GM19467 (cell line): ENCODE results near the gene L3MBTL2.
"Not testable (repeated sequence)": the region's sequence is repeated elsewhere in the genome, so short reads cannot be mapped to it uniquely, and the experiment has no call there.

Source experiments
- ATAC-seq: cut with Tn5 transposase; IDR thresholded peaks from one replicate; pipeline ENCODE4 v1.9.1; 2021; ENCODE audit warnings: mild to moderate bottlenecking, moderate library complexity; ENCODE audit not compliant: unreplicated experiment

L3MBTL2 gene

DNA sequence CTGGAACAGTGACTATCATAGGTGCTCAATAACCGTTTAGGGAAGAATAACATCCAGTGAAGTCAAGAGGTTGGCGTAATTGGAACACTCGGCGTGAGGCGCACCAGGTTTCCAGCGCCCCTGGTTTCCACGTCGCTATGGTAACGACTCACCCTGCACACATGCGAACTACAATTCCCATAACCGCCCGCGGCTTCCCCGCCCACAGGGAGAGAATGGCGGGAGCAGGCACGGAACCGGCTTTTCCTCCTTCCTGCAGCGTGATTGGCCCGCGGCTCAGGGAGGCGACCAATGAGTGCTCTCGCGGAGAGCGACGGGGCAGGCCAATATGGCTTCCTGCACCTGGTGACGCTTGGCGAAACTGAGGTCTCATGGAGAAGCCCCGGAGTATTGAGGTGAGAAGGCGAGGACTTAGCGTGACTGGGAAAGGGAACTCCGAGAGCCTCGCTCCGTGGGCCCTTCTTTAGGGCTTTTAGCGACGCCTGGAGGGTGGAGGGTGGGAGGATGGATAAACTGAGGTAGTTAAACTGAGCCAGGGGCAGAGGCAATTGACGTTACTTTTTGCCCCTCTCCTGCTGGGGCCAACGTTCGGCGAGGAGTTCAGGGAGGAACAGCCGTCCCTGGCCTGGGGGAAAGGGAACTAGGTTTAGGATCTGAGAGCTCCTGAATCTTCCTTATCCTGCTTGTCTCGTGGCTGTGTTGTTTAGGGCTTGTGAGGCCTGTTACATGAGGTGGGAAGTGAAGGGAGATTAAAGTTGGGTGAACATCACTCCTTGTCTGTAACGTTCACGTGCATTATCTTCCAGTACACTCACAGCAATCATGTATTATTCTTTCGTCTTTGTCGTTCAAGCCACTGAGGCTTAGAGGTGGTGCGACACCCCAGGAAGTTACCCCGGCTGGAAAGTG, at the start of gene L3MBTL2:
Gene L3MBTL2 (plus strand): TSS at position 321 of the 909 bp plus-strand sequence. CDS start 51 bp downstream, at position 372.
- peak; percentile 95 for ATAC-seq

DNA sequence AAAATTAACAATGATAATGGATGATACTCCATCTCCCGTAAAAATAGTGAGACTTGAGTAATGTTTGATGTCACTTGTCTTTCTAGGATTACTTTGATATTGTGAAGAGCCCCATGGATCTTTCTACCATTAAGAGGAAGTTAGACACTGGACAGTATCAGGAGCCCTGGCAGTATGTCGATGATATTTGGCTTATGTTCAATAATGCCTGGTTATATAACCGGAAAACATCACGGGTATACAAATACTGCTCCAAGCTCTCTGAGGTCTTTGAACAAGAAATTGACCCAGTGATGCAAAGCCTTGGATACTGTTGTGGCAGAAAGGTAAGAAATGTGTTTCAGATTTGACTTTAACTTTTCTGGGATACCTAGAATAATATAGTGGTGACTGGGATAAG, 48.0 kb upstream of the L3MBTL2 start:
- ATAC-seq = no peak

DNA sequence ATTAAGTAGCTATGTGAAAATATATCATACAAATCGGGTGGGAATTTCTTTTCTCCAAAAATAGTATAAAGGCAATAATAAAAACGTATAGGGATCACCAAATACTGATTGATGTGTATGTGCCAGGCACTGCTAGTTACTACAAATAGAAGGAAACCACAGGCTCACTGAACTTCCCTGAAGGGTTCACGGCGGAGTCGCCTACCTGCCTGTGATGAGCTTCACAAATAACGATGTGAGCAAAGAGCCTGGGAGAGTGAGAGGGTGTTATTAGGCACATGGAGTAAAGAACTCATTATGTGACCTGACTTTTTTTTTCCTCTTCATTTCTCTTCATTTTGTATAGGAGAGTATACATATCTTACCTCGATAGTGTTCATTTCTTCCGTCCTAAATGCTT, 36.0 kb upstream of the L3MBTL2 start:
- no peak for ATAC-seq

DNA sequence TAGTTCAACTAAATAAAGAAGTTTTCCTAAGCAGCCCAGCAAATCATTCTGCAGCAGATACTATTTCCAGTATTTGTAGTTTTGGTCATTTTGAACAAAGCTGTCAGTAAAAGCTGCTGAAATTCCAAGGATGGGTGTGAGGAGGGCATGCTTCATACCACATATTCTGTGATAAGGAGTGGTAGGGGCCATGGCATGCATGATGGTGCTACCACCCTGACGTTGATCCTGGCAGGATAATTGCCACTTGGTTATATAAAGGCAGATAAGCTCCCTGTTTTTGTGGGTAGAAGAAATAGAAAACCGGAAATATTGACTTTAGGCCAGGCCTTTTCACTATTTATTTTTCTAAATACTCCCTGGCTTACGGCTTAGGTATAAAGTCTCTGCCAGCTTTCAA, 33.1 kb upstream of the L3MBTL2 start:
- ATAC-seq = no peak

DNA sequence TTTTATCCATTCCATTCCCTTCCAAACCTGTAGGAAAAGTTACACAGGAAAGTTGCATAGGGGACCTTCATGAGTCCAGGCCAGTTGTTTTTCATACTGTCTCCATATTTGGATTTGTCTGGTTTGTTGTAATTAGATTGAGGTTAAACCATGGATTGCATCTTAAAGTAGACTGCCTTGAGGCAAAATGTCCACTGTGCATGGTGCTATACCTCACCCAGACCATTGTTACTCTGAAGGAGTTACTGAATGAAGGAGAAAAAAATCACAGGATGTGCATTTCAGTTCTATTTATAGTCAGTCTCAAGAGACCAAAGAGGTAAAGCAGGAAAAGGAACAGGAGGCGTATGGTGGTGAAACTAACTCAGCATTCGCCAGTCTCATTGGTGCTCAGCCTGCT, 29.6 kb upstream of the L3MBTL2 start:
- ATAC-seq = no peak

DNA sequence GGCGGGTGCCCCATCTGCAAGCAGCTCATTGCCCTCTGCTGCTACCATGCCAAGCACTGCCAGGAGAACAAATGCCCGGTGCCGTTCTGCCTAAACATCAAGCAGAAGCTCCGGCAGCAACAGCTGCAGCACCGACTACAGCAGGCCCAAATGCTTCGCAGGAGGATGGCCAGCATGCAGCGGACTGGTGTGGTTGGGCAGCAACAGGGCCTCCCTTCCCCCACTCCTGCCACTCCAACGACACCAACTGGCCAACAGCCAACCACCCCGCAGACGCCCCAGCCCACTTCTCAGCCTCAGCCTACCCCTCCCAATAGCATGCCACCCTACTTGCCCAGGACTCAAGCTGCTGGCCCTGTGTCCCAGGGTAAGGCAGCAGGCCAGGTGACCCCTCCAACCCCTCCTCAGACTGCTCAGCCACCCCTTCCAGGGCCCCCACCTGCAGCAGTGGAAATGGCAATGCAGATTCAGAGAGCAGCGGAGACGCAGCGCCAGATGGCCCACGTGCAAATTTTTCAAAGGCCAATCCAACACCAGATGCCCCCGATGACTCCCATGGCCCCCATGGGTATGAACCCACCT, 28.0 kb upstream of the L3MBTL2 start:
- ATAC-seq = no peak

DNA sequence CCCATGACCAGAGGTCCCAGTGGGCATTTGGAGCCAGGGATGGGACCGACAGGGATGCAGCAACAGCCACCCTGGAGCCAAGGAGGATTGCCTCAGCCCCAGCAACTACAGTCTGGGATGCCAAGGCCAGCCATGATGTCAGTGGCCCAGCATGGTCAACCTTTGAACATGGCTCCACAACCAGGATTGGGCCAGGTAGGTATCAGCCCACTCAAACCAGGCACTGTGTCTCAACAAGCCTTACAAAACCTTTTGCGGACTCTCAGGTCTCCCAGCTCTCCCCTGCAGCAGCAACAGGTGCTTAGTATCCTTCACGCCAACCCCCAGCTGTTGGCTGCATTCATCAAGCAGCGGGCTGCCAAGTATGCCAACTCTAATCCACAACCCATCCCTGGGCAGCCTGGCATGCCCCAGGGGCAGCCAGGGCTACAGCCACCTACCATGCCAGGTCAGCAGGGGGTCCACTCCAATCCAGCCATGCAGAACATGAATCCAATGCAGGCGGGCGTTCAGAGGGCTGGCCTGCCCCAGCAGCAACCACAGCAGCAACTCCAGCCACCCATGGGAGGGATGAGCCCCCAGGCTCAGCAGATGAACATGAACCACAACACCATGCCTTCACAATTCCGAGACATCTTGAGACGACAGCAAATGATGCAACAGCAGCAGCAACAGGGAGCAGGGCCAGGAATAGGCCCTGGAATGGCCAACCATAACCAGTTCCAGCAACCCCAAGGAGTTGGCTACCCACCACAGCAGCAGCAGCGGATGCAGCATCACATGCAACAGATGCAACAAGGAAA, 27.3 kb upstream of the L3MBTL2 start:
- no peak for ATAC-seq

DNA sequence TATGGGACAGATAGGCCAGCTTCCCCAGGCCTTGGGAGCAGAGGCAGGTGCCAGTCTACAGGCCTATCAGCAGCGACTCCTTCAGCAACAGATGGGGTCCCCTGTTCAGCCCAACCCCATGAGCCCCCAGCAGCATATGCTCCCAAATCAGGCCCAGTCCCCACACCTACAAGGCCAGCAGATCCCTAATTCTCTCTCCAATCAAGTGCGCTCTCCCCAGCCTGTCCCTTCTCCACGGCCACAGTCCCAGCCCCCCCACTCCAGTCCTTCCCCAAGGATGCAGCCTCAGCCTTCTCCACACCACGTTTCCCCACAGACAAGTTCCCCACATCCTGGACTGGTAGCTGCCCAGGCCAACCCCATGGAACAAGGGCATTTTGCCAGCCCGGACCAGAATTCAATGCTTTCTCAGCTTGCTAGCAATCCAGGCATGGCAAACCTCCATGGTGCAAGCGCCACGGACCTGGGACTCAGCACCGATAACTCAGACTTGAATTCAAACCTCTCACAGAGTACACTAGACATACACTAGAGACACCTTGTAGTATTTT, 26.6 kb upstream of the L3MBTL2 start:
- ATAC-seq = no peak

DNA sequence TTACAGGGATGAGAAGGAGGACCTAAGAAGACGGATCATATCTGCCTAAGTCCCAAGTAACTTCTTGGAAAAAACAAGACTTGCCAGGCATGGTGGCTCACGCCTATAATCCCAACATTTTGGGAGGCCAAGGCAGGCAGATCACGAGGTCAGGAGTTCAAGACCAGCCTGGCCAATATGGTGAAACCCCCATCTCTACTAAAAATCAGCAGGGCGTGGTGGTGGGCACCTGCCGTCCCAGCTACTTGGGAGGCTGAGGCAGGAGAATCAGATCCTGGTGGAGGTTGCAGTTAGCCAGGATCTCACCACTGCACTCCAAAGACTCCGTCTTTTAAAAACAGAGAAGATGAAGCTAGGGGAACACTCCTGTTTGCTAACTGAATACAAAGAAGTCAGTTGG, 24.8 kb upstream of the L3MBTL2 start:
- ATAC-seq = not testable (repeated sequence)

DNA sequence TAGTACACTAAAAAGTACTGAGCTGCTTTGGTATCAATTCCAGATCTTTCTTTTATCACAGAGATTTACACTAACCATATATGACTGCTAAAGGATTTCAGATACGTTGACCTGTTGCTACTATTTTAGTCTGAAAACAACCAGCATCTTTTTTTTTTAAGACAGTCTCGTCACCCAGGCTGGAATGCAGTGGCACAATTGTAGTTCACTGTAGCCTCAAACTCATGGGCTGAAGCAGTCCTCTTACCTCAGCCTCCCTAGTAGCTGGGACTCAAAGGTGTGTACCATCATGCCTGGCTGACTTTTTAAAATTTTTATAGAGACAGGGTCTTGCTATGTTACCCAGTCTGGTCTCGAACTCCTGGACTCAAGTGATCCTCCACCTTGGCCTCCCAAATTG, 24.2 kb upstream of the L3MBTL2 start:
- no peak for ATAC-seq

DNA sequence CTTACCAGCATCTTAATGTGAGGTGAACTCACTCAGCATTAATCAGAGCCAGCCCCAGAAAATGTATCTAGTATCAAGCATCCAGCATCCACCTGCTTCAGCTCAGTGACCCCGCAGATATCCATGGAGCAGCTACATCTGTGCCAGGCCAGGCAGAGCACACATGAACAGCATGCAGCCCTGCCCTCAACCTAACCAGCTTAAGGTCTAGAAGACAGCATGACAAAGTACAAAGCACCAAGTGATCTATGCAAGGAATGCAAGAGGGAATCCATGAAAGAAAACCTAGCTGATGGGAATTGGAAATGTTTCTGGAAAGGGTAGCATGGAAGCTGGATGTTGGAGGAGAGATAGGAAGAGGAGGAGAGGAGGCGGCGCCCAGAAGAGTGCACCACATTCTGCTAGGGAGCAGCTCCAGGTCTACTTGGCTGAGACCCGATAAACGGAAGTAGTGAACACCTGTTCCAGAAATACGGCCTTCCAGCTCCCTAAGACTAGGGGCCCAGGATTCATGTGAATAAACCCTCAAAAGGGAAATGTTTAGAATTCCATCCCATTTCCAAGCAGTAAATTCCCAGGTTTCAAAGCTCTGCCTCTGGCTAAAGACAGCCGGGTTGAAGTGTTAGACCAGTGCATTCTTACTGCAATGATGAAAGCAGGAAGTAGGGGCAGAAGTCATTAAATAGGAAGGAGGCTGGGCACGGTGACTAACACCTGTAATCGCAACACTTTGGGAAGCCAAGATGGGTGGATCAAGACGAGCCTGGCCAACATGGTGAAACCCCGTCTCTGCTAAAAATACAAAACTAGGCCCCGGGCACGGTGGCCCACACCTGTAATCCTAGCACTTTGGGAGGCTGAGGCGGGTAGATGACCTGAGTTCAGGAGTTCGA, 23.5 kb upstream of the L3MBTL2 start:
- ATAC-seq = no peak

DNA sequence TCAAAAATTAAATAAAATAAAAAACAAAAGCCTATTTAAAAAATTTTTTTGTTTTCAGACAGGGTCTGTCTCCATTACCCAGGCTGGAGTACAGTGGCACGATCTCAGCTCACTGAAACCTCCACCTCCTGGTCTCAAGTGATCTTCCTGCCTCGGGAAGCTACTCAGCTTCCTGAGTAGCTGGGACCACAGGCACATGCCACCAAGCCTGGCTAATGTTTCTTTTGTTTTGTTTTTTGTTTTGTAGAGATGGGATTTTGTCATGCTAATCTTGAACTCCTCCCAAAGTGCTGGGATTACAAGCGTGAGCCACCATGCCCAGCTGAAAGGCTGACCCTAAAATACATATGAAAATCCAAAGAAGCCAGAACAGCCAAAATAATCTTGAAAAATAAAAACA, 20.4 kb upstream of the L3MBTL2 start:
- no peak for ATAC-seq

DNA sequence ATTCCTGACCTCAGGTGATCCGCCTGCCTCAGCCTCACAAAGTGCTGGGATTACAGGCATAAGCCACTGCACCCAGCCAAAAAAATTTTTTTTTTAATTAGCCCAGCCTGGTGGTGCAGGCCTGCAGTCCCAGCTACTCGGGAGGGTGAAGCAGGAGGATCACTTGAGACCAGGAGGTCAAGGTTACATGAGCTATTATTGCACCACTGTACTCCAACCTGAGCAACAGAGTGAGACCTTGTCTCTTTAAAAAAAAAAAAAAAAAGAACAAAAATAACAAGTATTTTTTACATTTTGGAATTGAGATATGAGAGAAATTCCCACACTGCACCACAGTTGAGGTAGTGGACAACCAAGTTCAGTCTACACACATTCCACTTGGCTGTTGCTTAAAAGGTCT, 13.6 kb upstream of the L3MBTL2 start:
- no peak for ATAC-seq

DNA sequence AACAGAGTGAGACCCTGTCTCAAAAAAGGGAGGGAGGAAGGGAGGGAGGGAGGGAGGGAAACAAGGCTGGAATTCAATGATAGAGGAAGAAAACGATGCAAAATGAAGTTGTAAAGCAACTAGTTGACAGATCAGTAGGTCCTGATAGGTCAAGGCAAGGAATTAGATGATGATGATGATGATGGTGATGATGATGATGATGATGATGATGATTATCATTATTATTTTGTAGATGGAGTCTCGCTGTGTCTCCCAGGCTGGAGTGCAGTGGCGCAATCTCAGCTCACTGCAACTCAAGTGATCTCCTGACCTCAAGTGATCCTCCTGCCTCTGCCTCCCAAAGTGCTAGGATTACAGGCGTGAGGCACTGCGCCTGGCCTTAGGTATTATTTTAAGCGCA, 11.3 kb upstream of the L3MBTL2 start:
- no peak for ATAC-seq

DNA sequence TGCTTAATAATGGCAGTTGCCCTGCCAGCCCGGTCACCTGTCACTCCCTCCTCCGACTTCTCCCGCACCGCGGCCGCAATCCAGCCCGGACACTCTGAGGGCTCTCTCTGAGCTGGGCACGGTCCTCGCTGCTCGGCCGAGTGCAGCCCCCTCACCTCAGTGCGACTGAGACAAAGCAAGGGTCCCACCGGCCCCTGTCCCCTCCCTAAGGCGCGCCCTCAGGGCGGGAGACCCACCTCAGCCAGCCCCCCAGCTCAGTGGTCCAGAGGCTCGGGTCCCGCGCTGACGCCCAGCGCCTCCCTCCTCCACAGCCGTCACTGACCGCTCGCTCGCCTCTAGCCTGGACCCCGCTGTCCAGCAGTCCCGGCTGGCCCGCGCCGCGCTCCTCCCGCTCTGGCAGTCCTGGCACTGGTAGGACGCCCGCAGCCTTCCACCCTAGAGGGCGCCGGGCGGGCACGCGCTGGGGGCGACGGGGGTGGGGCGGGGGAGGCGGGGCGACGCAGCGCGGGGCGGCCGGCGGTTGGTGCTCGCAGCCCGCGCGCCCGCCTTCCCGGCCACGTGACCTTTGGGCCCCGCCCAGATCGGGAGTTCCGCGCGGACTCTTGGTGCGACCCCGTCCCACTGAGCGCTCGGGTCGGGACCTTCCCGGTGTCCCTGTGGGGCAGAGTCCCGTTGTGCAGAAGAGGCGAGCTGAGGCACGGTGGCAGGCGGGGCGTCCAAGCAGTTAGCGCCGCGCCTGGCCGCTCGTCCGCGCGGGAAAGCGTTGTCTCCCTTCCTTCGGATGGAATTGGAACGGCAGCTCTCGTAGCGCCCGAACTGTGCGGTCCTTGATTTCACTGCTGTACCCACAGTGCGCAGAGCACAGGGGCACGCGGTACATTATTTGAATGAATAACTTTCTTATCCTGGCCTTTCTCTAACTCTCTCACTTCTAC, 7.8 kb upstream of the L3MBTL2 start:
- peak; percentile 68 for ATAC-seq

DNA sequence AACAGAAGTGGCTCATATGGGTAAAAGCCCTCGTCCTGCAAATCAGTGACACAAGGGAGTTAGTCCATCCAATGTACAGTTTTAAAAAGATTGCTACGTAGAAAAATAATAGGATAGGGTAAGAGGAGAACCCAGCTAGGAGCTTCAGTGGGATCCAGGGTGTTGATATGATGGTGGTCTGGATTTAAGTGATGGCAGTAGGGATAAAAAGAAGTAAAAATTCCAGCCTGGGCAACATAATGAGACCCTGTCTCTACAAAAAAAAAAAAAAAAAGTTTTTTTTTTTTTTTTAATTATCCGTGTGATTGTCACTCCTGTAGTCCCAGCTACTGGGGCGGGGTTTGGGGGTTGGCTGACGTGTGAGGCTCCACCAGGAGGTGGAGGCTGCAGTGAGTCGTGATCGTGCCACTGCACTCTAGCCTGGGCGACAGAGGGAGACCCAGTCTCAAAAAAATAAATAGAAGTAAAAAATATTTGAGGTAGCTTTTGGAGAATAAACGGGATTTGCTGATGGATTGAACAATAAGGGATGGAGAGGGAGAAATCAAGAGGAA, 7.0 kb upstream of the L3MBTL2 start:
- no peak for ATAC-seq

DNA sequence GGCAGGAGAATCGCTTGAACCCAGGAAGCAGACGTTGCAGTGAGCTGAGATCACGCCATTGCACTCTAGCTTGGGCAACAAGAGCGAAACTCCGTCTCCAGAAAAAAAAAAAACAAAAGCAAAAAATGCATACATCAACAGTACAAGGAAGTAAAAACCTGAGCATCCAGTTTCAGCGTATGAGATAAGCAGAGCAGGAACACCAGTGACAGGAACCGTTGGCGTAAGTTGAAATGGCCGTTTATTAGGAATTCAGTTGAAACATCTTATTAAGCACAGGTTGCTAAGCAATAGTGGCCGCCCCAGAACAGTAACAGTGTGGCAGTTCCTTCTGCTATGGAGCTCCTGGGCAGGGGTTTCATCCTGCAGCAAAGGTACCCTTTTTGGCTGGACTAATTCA, 4.0 kb upstream of the L3MBTL2 start:
- ATAC-seq = no peak

DNA sequence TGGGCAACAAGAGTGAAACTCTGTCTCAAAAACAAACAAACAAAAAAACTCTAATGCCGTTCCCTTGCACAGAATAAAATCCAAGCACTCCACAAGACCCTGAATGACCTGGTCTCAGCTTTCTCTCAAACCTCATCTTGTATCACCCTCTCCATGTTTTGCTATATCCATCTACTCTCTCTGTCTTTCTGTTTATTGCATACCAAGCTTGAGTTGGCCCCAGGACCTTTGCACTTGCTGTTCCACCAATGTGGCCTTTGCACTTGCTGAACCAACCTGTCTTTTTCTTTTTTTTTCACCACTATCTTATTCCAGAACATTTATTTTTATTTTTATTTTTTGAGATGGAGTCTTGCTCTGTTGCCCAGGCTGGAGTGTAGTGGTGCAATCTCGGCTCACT, 2.0 kb upstream of the L3MBTL2 start:
- no peak for ATAC-seq

DNA sequence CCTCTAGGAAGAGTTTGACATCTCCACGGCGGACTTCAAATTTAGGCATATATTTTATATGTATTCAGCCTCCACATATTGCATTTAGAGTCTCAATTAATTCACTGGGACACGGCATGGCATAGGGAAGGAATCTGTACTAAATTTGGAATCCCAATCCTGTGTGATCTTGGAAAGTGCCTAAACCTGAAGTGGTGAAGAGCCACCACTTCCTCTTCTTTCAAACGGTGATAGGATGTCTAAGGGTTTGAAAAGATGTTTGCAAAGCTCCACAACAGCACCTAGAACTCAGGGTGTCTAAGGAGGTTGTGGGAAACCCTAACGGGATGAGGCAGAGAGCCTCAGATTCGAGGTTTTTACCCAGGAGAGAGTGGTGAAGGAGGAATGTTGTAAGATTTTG, 1.0 kb upstream of the L3MBTL2 start:
- no peak for ATAC-seq
